LHCN-M2 (cell line): Measurements from ENCODE around the gene PRUNE2. TPM values are rescaled to one million over a fixed set of nuclear protein-coding genes. Genes with fewer than 3 reads are reported as not detected.
"Not testable (repeated sequence)": the region's sequence is repeated elsewhere in the genome, so short reads cannot be mapped to it uniquely, and the experiment has no call there.

Experiments used
- DNase-seq: peaks from one replicate; pipeline ENCODE4 v3.0.0-alpha.2; 2012; ENCODE audit warnings: low read depth
- total RNA-seq: library from RNA; depleted of rRNA; stranded (reverse); fragments of >200 nt; gene quantifications from 2 replicates; pipeline ENCODE4 v1.2.3, GENCODE V29; 2014

Gene PRUNE2
- total RNA-seq, 1 experiment from 2014 or later: 88.1 TPM

DNA sequence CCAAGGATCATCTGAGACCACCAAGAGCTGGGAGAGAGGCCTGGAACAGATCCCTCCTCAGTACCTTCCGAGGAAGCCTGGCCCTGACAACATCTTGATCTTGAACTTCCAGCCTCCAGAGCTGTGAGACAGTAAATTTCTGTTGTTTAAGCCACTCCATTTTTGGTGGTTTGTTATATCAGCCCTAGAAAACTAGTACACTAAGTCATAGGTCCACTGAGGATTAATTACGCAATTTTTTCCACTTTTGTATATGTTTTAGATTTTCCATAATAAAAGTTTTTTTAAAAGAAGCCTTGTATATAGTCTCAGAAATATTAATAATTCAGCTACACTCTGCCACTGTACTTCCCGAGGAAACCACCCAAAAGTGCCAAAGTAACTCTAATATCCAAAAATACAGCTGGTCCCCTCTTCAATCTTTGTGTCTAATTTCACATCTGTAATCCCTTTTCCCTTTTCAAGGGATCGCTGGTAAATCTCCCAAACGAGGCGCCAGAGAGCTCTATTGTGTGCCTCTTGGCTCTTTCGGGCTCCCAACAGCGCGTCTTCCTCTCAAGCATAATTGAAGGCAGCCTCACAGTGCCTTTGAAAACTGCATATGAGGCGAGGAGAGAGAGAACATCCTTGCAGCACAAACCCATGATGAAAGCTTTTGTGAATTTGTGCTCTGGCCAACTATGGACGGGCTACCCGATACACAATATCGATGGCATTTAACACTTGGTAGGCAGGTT, 32.7 kb downstream of the PRUNE2 start:
- peak; percentile 75 for DNase-seq

DNA sequence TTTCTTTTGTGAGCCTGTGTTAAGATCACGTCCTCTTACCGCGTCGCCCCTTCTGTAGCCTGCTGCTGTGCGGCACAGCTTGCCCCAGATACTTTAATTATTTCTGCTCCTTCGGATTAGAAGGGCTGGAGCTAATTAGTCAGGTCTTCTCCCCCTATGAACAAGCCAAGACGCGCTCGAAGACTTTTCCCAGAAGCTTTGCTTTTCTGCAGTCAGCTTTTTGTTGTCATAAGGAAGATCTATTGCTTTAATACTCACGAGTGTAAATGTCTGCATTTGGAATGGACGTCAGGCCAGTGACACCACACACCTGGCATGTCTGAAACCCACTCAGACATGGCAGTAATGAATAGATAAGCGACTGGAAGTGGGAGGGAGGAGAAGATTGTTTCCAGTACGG, 37.0 kb downstream of the PRUNE2 start:
- DNase-seq: no peak

DNA sequence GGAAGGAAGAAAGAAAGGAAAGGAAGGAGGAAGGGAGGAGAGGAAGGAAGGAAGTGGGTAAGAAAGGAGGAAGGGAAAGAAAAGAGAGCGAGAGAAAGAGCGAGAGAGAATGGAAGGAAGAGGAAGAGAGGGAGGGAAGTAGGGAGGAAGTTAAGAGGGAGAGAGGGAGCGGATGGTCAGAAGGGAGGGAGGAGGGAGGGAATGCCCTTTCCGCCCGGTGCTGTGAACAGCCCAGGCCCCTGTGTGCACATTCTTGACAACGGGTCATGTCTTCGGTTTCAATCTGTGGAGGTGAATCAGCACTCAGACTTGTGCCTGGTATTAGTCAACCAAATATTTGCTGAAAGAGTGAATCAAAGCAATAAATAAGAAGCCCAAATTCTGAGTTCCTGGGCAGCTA, 39.2 kb downstream of the PRUNE2 start:
- DNase-seq: peak; percentile 97

DNA sequence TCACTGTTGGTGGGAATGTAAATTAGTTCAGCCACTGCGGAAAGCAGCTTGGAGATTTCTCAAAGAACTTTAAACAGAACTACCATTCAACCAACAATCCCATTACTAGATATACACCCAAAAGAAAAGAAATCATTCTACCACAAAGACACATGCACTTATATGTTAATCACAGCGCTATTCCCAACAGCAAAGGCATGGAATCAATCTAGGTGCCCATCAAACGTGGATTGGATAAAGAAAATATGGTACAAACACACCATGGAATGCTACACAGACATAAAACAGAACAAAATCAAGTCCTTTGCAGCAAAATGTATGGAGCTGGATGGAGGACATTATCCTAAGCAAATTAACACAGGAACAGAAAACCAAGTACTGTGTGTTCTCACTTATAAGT, 42.1 kb downstream of the PRUNE2 start:
- no peak for DNase-seq

DNA sequence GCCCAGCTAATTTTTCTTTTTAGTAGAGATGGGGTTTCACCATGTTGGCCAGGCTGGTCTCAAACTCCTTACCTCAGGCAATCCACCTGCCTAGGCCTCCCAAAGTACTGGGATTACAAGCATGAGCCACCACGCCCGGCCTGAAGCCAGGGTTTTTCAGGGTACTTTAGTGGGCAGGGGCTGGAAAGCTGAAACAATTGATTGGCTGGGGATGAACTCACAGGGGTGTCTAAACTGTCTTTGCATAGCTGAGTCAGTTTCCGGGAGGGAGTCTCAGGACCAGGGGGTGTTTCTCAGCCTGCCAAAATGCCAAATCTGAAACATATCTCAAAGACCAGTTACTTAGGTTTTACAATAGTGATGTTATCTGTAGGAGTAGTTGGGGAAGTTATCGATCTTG, 46.1 kb downstream of the PRUNE2 start:
- DNase-seq: no peak

DNA sequence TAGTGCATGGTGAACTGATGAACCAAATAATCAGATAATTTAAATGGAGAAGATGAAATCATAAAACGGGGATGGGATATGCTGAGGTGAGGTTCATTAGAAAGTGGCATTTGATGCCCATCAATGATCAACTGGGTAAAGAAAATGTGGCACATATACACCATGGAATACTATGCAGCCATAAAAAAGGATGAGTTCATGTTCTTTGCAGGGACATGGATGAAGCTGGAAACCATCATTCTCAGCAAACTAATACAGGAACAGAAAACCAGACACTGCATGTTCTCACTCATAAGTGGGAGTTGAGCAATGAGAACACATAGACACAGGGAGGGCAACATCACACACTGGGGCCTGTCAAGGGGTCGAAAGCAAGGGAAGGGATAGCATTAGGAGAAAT, 47.7 kb downstream of the PRUNE2 start:
- DNase-seq: not testable (repeated sequence)

DNA sequence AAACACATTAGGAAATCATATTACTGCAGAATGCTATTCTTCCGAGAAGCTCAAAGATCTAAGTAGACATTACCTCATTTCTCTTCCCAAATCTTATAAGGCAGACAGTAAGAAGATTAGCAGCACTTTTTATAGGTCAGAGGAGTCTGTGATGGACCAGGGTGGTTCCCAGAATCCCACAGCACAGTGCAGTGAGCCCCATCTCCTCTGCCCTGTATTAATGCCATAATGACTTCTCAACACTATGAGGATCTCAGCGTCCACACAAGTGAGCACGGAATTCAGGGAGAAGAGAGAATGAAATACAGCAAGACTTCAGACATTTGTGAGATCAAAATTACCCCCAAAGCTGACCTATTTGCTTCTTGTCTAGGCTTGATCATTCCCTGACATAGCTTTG, 49.9 kb downstream of the PRUNE2 start:
- DNase-seq: no peak

DNA sequence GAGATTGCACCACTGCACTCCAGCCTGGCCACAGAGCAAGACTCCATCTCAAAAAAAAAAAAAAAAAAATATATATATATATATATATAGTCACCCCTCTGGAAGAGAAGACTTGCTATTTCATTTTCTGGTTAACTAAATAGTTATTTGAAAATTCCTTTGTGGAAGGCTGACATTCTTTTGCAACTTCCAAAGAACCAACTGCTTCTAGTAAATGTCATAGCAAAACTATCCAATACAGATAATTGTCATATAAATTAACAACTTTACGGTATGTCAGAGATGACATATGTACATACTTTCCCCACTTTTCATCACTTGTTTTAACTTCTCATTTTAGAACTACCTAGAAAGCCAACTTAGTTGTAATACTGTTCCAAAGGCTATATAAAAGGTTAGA, 50.9 kb downstream of the PRUNE2 start:
- no peak for DNase-seq

DNA sequence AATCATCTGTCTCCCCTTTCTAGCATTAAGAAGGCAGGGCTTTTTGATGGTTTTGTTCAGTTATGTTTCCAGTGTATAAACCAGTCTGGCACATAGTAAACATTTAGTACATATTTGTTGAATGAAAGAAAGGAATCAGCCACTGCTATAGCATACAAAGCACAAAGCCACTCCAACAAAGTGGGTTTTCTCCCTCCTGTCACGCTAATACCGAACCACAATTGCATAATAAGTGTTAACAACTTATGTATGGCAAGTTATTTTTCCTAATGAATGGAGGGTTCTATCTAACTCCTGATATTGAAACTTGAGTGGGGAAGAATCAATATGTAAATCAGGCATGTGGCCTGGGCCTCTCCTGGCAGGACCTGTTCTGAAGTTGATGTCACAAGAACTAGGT, 53.9 kb downstream of the PRUNE2 start:
- no peak for DNase-seq

DNA sequence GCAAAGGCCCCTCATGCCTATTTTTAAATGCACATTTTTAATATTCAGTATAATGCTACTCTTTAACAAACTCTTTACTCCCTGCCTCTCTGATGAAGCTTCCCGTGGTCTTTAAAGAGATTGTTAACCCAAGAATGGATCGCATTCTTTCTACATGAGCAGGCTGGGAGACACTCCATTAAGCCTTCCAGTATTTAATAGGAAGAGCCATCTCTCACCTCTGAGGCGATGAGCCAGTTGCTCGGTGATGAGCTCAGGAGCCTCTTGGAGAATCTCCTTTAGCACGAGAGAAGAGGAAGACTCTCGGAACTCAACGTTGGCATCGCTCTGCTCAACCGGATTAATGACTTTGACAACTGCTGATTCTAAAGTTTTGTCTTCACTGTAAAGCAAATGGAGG, 59.6 kb downstream of the PRUNE2 start:
- DNase-seq: no peak

DNA sequence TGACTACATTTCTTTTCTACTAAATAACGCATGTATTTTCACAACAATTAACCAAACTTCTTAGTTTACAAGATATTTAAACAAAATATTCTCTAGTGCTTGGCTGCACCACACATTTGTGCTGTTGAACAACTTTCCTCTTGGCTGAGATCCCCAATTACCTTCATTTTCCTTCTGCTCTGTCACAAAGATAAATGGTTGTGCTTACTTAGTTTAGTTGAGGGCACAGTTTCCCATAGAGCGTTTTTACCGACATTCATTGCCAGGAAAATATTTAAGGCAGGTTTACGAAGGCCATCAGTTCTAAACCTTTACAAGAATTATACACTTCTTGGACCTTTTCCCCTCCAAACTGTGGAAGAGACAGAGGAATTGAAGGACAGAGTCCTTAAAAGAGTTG, 60.7 kb downstream of the PRUNE2 start:
- no peak for DNase-seq

DNA sequence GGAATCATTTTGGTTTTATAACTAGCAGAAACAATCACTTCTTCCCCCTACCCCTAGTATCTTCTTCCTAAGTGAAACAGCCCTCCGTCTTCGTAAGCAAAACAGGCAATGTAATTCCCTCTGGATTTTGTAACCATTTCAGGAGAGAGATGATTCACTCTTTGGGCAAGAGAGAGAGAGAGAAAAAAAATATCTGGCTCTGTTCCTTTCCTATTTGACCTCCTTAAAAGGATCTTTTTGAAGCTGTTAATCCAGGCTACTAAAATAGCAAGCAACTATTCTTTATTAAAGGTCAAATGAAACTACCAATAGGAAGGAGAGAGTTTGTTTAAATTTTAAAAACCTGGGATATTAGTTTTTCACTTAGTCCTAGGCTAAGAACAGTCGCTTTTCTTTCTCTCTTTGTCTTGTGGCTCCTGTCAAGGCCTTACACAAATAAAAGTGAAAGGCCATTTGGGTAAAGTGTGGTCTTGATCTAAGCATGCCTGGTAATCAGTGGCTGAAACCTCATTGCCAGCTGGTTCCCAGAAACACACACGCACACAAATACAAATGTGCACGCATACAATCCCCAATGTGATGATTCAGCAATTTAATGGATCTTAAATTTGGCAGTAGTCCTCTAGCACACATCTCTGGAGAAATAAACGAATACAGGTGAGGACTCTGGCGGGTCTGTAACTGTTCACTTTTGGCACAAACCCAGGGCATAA, 70.2 kb downstream of the PRUNE2 start:
- peak; percentile 95 for DNase-seq

DNA sequence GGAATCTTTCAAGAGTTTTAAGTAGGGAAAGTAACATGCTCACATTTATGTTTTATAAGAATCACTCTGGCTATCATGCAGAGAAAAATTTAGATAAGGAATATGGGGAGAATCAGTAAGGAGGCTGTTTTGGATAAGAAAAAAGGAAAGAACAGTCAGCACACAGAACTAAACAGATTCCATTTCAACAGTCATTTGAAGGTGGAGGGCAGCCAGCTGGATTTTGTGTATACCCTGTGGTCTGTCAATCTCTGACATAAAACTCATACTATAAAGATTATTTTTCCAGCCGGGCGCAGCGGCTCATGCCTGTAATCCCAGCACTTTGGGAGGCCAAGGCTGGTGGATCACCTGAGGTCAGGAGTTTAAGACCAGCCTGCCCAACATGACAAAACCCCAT, 77.5 kb downstream of the PRUNE2 start:
- DNase-seq: no peak

DNA sequence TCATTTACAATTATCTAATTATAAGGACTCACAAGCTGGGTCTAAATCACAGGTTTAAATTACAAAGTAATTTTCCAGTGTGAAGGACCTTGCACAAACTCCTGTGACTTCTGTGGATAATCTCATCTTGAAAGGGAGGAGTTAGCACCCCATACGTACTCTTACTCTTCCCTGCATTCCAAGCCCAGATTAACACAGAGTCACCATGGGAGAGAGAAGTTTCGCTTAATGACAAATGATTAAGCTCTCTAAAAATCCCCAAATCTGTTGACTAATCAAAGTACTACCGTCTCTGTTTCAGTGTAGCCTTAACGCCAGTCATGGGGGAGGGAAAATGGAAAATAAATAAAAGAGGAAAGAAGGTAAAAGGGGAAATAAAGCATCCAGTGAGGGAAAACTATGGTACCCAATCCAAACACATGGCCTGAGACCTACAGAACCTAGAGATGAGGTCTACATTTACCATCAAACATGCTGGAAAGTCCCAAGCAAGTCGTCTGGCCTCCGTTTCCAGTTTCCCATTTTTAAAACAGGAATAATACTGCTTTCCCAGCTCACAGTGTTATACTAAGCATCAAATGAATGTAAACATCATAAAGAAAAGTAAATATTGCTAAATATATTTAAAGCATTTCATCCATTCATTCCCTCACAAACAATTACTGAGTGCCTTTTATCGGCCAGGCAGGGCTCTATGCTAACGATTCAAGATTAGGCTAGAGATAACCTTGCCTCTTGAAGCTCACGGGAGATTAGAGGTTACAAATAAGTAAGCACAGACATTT, 78.4 kb downstream of the PRUNE2 start:
- DNase-seq: no peak

DNA sequence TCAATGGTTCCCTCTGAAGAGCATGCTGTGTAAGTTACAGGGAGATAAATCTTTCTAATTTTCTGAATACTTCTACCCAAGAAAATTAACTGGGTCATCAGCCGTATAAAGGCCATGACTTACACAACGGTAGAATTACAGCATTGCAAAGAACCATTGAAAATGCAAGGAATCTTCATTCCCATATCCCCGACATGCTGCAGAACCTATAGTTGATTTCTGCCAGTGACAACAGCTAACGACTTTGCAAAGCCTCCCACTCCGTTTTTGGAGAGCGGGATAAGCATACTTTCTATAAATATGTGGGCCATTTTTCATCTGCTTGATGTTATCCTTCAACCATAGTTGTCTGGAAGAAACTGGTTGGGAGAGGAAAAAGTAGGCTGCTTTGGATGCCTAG, 85.5 kb downstream of the PRUNE2 start:
- DNase-seq: no peak

DNA sequence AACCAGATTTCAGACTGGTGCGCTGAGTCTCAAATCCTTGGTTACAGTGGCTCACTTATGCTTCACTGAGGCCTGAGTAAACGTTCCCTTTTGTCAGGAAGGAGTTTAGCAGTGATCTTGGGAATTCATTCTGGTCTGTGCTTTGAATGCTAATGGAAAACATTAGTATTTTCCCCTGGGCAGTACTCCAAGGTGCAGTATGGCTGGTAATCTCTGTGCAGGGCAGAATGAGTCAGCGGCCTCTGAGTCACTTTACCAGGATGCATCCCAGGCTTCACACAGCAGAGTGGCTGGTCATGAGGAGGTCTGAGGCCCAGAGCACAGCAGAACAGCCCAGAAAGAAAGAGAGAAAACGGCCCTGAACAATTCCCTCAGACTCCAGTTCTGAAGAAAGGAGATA, 87.6 kb downstream of the PRUNE2 start:
- peak; percentile 97 for DNase-seq

DNA sequence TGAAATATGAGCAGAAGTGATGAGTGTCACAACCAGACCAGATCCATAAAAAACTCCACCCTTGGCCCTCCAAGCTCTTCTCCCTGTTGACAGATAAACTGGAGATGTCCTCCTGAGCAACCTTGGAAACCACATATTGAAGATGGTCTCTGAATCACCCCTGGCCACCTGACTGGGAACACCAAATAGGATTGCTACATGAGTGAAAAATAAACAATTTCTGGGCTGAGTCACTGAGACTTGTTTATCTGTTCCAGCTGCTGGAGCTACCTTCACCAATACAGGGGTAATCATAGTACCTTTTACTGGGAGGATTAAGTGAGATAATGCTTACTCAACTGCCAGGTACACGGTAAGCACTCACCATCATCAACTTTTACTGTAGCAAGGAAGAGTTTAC, 88.4 kb downstream of the PRUNE2 start:
- DNase-seq: peak; percentile 90

DNA sequence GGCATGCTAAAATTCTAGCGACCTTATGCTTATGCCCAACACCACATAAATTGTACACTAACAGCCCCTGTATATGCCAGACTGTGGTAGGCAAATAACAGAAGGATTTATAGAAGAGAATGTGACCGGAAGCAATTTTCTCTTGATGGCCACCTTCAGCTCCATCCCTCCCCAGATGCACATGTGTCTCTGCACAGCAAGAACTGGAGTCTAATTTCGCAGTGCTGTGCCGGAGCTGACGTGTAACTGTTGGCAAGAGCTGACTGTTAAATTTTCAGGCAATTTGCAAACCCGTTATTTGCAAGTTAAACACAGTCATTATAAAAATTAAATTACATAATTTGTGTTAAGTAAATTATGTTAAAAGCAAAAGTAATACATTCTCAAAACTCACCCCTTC, 93.3 kb downstream of the PRUNE2 start:
- DNase-seq: no peak

DNA sequence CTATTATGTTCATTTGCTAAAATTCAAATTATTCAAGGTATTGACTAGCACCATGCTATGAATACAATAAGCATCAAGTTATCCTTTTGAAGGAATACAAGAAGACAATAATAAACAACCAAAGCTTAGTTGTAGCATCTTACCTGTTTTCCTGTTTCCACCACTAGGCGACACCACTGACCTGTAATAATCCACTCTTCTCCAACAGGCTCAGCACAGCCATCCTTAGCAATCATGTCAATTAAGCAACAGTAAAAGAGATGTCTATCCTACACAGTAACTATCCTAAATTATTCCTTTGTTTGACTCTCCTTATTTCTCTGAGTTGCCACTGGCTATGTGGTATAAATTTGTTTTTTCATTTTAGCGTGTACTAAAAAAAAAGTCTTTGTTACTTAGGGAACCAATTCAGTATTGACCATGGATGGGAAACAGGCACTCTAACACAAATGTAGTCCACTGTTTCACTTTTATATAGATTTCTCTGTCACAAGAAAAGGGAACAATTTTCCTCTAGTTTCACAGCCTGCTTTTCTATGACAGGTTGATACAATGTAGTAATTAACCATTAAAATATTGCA, 95.4 kb downstream of the PRUNE2 start:
- peak; percentile 58 for DNase-seq

DNA sequence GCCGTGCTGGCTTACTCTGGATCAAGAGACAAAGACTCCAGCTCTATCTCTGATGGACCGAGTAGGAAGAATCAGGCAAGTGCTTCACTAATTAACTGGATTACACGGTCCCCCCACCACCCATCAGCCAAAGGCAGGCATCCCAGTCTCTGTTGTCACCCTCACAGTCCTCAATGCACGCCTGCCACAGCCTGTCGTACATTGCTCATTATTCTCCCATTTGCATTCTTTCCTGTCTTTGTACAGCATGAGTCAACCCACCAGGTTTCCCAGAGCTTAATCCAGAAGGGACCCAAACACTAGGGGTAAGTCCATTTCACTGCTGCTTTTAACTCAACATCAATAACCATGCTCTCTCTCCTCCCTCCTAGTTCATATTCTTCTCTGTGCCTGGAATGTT, 97.3 kb downstream of the PRUNE2 start:
- peak; percentile 19 for DNase-seq

DNA sequence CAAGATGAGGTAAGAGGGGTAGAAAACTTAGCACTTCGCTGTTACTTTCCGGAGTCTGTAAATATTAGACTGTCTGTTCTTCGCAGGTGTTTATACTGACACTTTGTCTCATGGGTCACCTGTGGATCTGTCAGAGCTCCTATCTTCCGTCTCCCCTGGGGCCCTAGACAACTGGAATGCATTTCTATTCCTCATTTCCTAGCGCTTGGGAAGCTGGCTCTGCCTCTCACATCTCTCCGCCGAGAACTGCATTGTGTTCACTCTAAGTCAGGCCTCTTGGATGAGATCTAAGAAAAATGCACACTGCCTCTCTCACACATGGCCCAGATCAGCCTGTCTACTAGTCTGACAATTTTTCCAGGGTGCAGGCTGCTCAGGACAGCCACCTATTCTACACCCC, 102.2 kb downstream of the PRUNE2 start:
- no peak for DNase-seq

DNA sequence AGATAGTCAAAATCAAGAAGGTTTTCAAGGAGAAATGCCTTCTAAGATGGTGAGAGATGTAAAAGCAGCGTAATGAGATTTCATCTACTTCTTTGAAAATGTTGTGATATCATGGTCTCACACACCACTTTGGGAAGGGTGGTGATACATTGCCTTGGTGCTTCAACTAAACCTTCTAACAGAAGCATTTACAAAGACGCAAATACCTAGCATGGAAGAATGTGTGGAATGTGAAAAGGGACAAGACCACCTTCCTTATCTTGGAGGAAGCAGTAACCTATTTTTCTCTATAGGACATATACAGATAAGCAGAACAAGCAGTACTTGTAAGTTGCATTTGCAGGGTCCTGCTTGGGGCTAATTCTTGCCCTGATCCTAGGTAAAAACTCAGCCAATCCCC, 102.8 kb downstream of the PRUNE2 start:
- DNase-seq: no peak
